Measurements from ENCODE around the gene DIABLO. TPM values are rescaled to one million over a fixed set of nuclear protein-coding genes. Genes with fewer than 3 reads are reported as not detected.
"Not testable (repeated sequence)": the region's sequence is repeated elsewhere in the genome, so short reads cannot be mapped to it uniquely, and the experiment has no call there.

DIABLO gene
- 10 to 100 TPM; 54.0 to 68.4 (median 57.8) TPM for polyA plus RNA-seq
- long read RNA-seq, donor 1, transcript DIABLO-202 (6 exons, 1,336 nt), result minor isoform, 7 of 59 reads
- long read RNA-seq, donor 1, transcript DIABLO-207 (6 exons, 1,471 nt), result major isoform, 40 of 59 reads
- long read RNA-seq, donor 1, partial matches to known transcripts, result 0 of 59 reads
- long read RNA-seq, donor 1, other reads (novel, unspliced or antisense), result 0 of 59 reads
- long read RNA-seq, donor 2, transcript DIABLO-207 (6 exons, 1,471 nt), result major isoform, 15 of 16 reads
- long read RNA-seq, donor 2, partial matches to known transcripts, result 0 of 16 reads
- long read RNA-seq, donor 2, other reads (novel, unspliced or antisense), result 0 of 16 reads
- long read RNA-seq, donor 3, transcript DIABLO-207 (6 exons, 1,471 nt), result major isoform, 11 of 15 reads
- long read RNA-seq, donor 3, partial matches to known transcripts, result 0 of 15 reads
- long read RNA-seq, donor 3, other reads (novel, unspliced or antisense), result 0 of 15 reads
- long read RNA-seq, donor 4, partial matches to known transcripts, result 0 of 1 reads
- long read RNA-seq, donor 4, other reads (novel, unspliced or antisense), result 0 of 1 reads
- long read RNA-seq, donor 5, partial matches to known transcripts, result 0 of 5 reads
- long read RNA-seq, donor 5, other reads (novel, unspliced or antisense), result 0 of 5 reads
- long read RNA-seq, donor 6, transcript DIABLO-207 (6 exons, 1,471 nt), result major isoform, 20 of 24 reads
- long read RNA-seq, donor 6, partial matches to known transcripts, result 0 of 24 reads
- long read RNA-seq, donor 6, other reads (novel, unspliced or antisense), result 0 of 24 reads
- long read RNA-seq, donor 7, result 0 reads
- long read RNA-seq, donor 8, partial matches to known transcripts, result 0 of 1 reads
- long read RNA-seq, donor 8, other reads (novel, unspliced or antisense), result 0 of 1 reads
- long read RNA-seq, donor 9, partial matches to known transcripts, result 0 of 6 reads
- long read RNA-seq, donor 9, other reads (novel, unspliced or antisense), result 0 of 6 reads
- long read RNA-seq, donor 10, transcript DIABLO-207 (6 exons, 1,471 nt), result major isoform, 32 of 39 reads
- long read RNA-seq, donor 10, partial matches to known transcripts, result 0 of 39 reads
- long read RNA-seq, donor 10, other reads (novel, unspliced or antisense), result 0 of 39 reads

- Histone ChIP-seq H3K4me1 (ENCODE audit: control insufficient read depth in 3 of 3, insufficient read depth in 2 of 3, low read depth in 1 of 3, low read length in 2 of 3) (peaks cover 0 to 14% (median 3%) of the 10 kb centered on the region in 3 donors), H3K9me3 (ENCODE audit: control insufficient read depth in 2 of 2, insufficient read depth in 1 of 2, low read depth in 1 of 2, low read length in 1 of 2) (no peaks in the 10 kb centered on the region), H3K27me3 (ENCODE audit: control insufficient read depth in 3 of 3, insufficient read depth in 3 of 3, low read length in 3 of 3) (no peaks in the 10 kb centered on the region), H3K4me3 (ENCODE audit: low read depth in 1 of 3, low read length in 3 of 3) (peak within 1 kb of the TSS; percentile 69 to 94 (median 81)), H3K36me3 (ENCODE audit: control insufficient read depth in 3 of 3, insufficient read depth in 2 of 3, low read depth in 1 of 3, low read length in 3 of 3) (peaks cover 0 to 48% (median 3%) of the 10 kb centered on the region in 3 donors), H3K27ac (ENCODE audit: low read depth in 1 of 3, low read length in 2 of 3) (peak within 1 kb of the TSS; percentile 98 to 100 (median 99))
- DNase-seq (peak; percentile 100), FAIRE-seq (no peak)
- WGBS, 3 donors, result 0% methylated on average over 58 to 74 of the region's 74 CpGs
Measured at GRCh38 chr12:122225683-122226365, at the start of gene DIABLO. Gene DIABLO (minus strand): TSS chr12:122226052. CDS start chr12:122226014, 38 bp downstream.

DNA sequence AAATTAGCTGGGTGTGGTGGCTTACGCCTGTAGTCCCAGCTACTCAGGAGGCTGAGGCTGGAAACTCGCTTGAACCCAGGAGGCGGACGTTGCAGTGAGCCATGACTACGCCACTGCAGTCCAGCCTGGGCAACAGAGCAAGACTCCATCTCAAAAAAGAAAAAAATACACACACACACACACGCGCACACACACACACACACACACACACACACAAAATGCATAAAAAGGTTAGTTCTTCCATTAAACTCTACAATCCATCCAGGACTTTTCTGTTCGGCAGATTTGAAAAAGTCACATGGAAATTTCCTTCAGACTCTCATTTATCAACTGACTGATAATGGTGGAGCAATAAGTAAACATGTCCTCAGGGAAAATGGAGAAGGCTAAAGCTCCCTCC is 49.6 kb upstream of the DIABLO start:
- 80 to 93% (median 86%) methylated on average over 8 of the region's 8 CpGs for WGBS, 3 donors
- Histone ChIP-seq H3K27me3 (ENCODE audit: control insufficient read depth in 3 of 3, insufficient read depth in 3 of 3, low read length in 3 of 3) (no peaks in the 10 kb centered on the region), H3K9me3 (ENCODE audit: control insufficient read depth in 2 of 2, insufficient read depth in 1 of 2, low read depth in 1 of 2, low read length in 1 of 2) (no peaks in the 10 kb centered on the region), H3K36me3 (ENCODE audit: control insufficient read depth in 3 of 3, insufficient read depth in 2 of 3, low read depth in 1 of 3, low read length in 3 of 3) (peaks cover 0 to 33% (median 14%) of the 10 kb centered on the region in 3 donors), H3K4me1 (ENCODE audit: control insufficient read depth in 3 of 3, insufficient read depth in 2 of 3, low read depth in 1 of 3, low read length in 2 of 3) (peaks cover 0 to 6% (median 0%) of the 10 kb centered on the region in 3 donors), H3K27ac (ENCODE audit: low read depth in 1 of 3, low read length in 2 of 3) (no peak overlapping the region), H3K4me3 (ENCODE audit: low read depth in 1 of 3, low read length in 3 of 3) (no peak overlapping the region)
- FAIRE-seq (no peak), DNase-seq (no peak)

GRCh38 chr12:122266230-122266901 is 40.5 kb upstream of the DIABLO start, which contains the start of gene VPS33A:
Gene VPS33A (minus strand): TSS chr12:122266494. CDS start chr12:122266408, 86 bp downstream.
- FAIRE-seq, result no peak

DNA sequence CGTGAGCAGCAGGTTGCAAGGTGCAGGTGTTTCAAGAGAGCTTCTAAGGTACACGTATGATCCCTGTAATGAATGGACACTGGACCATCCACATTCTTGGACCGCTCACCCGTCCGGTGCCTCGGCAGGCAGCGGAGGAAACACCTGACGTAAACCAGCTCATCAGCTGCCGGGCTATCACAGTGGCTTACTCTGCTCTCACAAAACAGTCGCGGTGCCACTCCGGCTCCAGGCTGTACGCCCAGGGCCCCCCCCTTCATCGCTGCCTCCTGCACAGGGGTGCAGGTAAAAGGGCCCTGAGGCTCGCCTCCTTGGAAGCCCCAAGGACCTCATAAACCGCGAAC is 40.0 kb upstream of the DIABLO start:
- peak overlapping the region; percentile 66 to 96 (median 94) for H3K27ac ChIP-seq (ENCODE audit: low read depth in 1 of 3, low read length in 2 of 3)
- peaks cover 0 to 22% (median 0%) of the 10 kb centered on the region in 3 donors for H3K36me3 ChIP-seq (ENCODE audit: control insufficient read depth in 3 of 3, insufficient read depth in 2 of 3, low read depth in 1 of 3, low read length in 3 of 3)
- peaks cover 0 to 10% (median 0%) of the 10 kb centered on the region in 3 donors for H3K4me1 ChIP-seq (ENCODE audit: control insufficient read depth in 3 of 3, insufficient read depth in 2 of 3, low read depth in 1 of 3, low read length in 2 of 3)
- peak overlapping the region; percentile 72 to 82 (median 80) for H3K4me3 ChIP-seq (ENCODE audit: low read depth in 1 of 3, low read length in 3 of 3)
- H3K27me3 ChIP-seq (ENCODE audit: control insufficient read depth in 3 of 3, insufficient read depth in 3 of 3, low read length in 3 of 3), result no peaks in the 10 kb centered on the region
- WGBS, 3 donors, result 0 to 1% (median 0%) methylated on average over 17 of the region's 17 CpGs
- no peak for FAIRE-seq
- no peaks in the 10 kb centered on the region for H3K9me3 ChIP-seq (ENCODE audit: control insufficient read depth in 2 of 2, insufficient read depth in 1 of 2, low read depth in 1 of 2, low read length in 1 of 2)
- peak in 1 of 2 donors; percentile 30 for DNase-seq

More at GRCh38 chr12:122266230-122266901, 40.5 kb upstream of the DIABLO start, which contains the start of gene VPS33A:
- H3K4me3 ChIP-seq (ENCODE audit: low read depth in 1 of 3, low read length in 3 of 3), result peak within 1 kb of the TSS; percentile 72 to 82 (median 80)
- H3K4me1 ChIP-seq (ENCODE audit: control insufficient read depth in 3 of 3, insufficient read depth in 2 of 3, low read depth in 1 of 3, low read length in 2 of 3), result peaks cover 0 to 10% (median 0%) of the 10 kb centered on the region in 3 donors
- no peaks in the 10 kb centered on the region for H3K27me3 ChIP-seq (ENCODE audit: control insufficient read depth in 3 of 3, insufficient read depth in 3 of 3, low read length in 3 of 3)
- H3K9me3 ChIP-seq (ENCODE audit: control insufficient read depth in 2 of 2, insufficient read depth in 1 of 2, low read depth in 1 of 2, low read length in 1 of 2), result no peaks in the 10 kb centered on the region
- peak within 1 kb of the TSS; percentile 66 to 96 (median 94) for H3K27ac ChIP-seq (ENCODE audit: low read depth in 1 of 3, low read length in 2 of 3)
- peaks cover 0 to 22% (median 0%) of the 10 kb centered on the region in 3 donors for H3K36me3 ChIP-seq (ENCODE audit: control insufficient read depth in 3 of 3, insufficient read depth in 2 of 3, low read depth in 1 of 3, low read length in 3 of 3)
- WGBS, 3 donors, result 0% methylated on average over 56 of the region's 56 CpGs
- peak; percentile 97 to 99 for DNase-seq

DNA sequence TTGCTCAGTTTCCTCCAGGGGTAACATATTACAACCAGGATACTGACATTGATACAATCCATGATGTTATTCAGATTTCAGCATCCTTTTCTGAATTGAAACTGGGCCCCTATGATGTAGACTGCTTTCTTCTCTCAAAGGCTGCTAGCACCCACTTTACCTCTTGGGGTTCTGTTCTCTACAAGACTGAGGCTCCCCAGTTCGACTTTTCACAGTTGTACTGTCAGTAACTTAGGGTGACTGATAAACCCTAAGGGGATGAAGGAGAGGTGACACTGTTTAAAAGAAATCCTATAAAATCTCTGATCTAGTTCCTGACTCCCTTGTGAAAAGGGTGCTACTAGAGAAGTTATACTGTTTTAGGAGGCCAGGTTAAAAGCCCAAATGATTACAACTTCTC is 39.6 kb upstream of the DIABLO start:
- Histone ChIP-seq H3K4me3 (ENCODE audit: low read depth in 1 of 3, low read length in 3 of 3) (peak overlapping the region in 2 of 3 donors; percentile 72 to 82), H3K27me3 (ENCODE audit: control insufficient read depth in 3 of 3, insufficient read depth in 3 of 3, low read length in 3 of 3) (no peaks in the 10 kb centered on the region), H3K27ac (ENCODE audit: low read depth in 1 of 3, low read length in 2 of 3) (peak overlapping the region; percentile 66 to 96 (median 94)), H3K36me3 (ENCODE audit: control insufficient read depth in 3 of 3, insufficient read depth in 2 of 3, low read depth in 1 of 3, low read length in 3 of 3) (peaks cover 0 to 23% (median 0%) of the 10 kb centered on the region in 3 donors), H3K9me3 (ENCODE audit: control insufficient read depth in 2 of 2, insufficient read depth in 1 of 2, low read depth in 1 of 2, low read length in 1 of 2) (no peaks in the 10 kb centered on the region), H3K4me1 (ENCODE audit: control insufficient read depth in 3 of 3, insufficient read depth in 2 of 3, low read depth in 1 of 3, low read length in 2 of 3) (peaks cover 0 to 10% (median 0%) of the 10 kb centered on the region in 3 donors)
- DNase-seq, result no peak
- 5 to 14% (median 6%) methylated on average over 1 of the region's 1 CpG for WGBS, 3 donors
- no peak for FAIRE-seq

DNA sequence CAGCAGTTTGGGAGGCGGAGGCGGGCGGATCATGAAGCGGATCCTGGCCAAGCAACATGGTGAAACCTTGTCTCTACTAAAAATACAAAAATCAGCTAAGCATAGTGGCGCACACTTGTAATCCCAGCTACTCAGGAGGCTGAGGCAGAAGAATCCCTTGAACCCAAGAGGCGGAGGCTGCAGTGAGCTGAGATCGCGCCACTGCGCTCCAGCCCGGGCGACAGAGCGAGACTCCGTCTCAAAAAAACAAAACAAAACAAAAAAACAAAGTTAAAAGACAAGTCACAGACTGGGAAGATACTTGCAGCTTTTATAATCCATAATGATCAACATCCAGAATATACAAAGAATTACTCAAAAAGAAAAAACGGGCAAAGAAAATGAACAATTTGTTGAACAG is 34.9 kb upstream of the DIABLO start:
- DNase-seq; H3K27me3 ChIP-seq (ENCODE audit: control insufficient read depth in 3 of 3, insufficient read depth in 3 of 3, low read length in 3 of 3); H3K27ac ChIP-seq (ENCODE audit: low read depth in 1 of 3, low read length in 2 of 3); FAIRE-seq; H3K4me1 ChIP-seq (ENCODE audit: control insufficient read depth in 3 of 3, insufficient read depth in 2 of 3, low read depth in 1 of 3, low read length in 2 of 3); H3K9me3 ChIP-seq (ENCODE audit: control insufficient read depth in 2 of 2, insufficient read depth in 1 of 2, low read depth in 1 of 2, low read length in 1 of 2); H3K4me3 ChIP-seq (ENCODE audit: low read depth in 1 of 3, low read length in 3 of 3): not testable (repeated sequence)
- 91 to 98% (median 91%) methylated on average over 11 to 14 of the region's 14 CpGs for WGBS, 3 donors
- peaks cover 3 to 56% (median 6%) of the 10 kb centered on the region in 3 donors for H3K36me3 ChIP-seq (ENCODE audit: control insufficient read depth in 3 of 3, insufficient read depth in 2 of 3, low read depth in 1 of 3, low read length in 3 of 3)

DNA sequence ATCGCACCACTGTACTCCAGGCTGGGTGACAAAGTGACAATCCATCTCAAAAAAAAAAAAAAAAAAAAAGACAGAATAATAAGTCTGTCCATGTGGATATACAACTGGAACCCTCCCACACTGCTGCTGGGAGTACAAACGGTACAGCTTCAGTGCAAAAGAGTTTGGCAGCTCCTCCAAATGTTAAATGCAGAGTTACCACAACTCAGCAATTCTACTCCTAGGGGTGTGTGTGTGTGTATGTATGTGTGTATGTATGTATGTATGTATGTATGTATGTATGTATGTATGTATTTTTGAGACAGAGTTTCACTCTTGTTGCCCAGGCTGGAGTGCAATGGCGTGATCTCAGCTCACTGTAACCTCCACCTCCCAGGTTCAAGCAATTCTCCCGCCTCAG is 33.1 kb upstream of the DIABLO start:
- WGBS, 3 donors, result 93 to 97% (median 96%) methylated on average over 3 to 4 of the region's 4 CpGs
- H3K36me3 ChIP-seq (ENCODE audit: control insufficient read depth in 3 of 3, insufficient read depth in 2 of 3, low read depth in 1 of 3, low read length in 3 of 3), result peaks cover 3 to 62% (median 6%) of the 10 kb centered on the region in 3 donors
- not testable (repeated sequence) for H3K9me3 ChIP-seq (ENCODE audit: control insufficient read depth in 2 of 2, insufficient read depth in 1 of 2, low read depth in 1 of 2, low read length in 1 of 2); H3K4me1 ChIP-seq (ENCODE audit: control insufficient read depth in 3 of 3, insufficient read depth in 2 of 3, low read depth in 1 of 3, low read length in 2 of 3); FAIRE-seq; DNase-seq; H3K27me3 ChIP-seq (ENCODE audit: control insufficient read depth in 3 of 3, insufficient read depth in 3 of 3, low read length in 3 of 3); H3K4me3 ChIP-seq (ENCODE audit: low read depth in 1 of 3, low read length in 3 of 3); H3K27ac ChIP-seq (ENCODE audit: low read depth in 1 of 3, low read length in 2 of 3)

Data from small intestine (tissue), 16 donors.